Measurements from ENCODE around the gene MICAL3.

Gene MICAL3

GRCh38 chr22:17823964-17824363 lies 200.4 kb downstream of the MICAL3 start:
- DNase-seq (ENCODE audit: low spot score) (no peak), FAIRE-seq (no peak)

- no peak for FAIRE-seq
- no peak for DNase-seq (ENCODE audit: low spot score)
These were observed 201.1 kb downstream of the MICAL3 start for GRCh38 chr22:17823226-17823625.

- FAIRE-seq (no peak), DNase-seq (ENCODE audit: low spot score) (no peak)
These were observed 202.3 kb downstream of the MICAL3 start for GRCh38 chr22:17822087-17822486.

- no peak for DNase-seq (ENCODE audit: low spot score)
- FAIRE-seq, result peak; percentile 99
These were observed 203.4 kb downstream of the MICAL3 start for GRCh38 chr22:17820879-17821439.

GRCh38 chr22:17818649-17819048 lies 205.7 kb downstream of the MICAL3 start:
- DNase-seq (ENCODE audit: low spot score), result no peak
- FAIRE-seq, result no peak

- DNase-seq (ENCODE audit: low spot score), result no peak
- FAIRE-seq, result no peak
These were observed 206.2 kb downstream of the MICAL3 start for GRCh38 chr22:17818180-17818579.

GRCh38 chr22:17817511-17818065 lies 206.8 kb downstream of the MICAL3 start:
- DNase-seq (ENCODE audit: low spot score) (no peak), FAIRE-seq (no peak)

GRCh38 chr22:17817079-17817478 lies 207.3 kb downstream of the MICAL3 start:
- FAIRE-seq, result no peak

GRCh38 chr22:17816649-17817048 lies 207.7 kb downstream of the MICAL3 start:
- FAIRE-seq, result no peak
- DNase-seq (ENCODE audit: low spot score), result no peak

More at GRCh38 chr22:17817079-17817478, 207.3 kb downstream of the MICAL3 start:
- no peak for DNase-seq (ENCODE audit: low spot score)

- FAIRE-seq, result no peak
These were observed 208.6 kb downstream of the MICAL3 start for GRCh38 chr22:17815703-17816254.

GRCh38 chr22:17814830-17815229 lies 209.5 kb downstream of the MICAL3 start:
- no peak for FAIRE-seq

More at GRCh38 chr22:17815703-17816254, 208.6 kb downstream of the MICAL3 start:
- no peak for DNase-seq (ENCODE audit: low spot score)

GRCh38 chr22:17814084-17814483 lies 210.3 kb downstream of the MICAL3 start:
- DNase-seq (ENCODE audit: low spot score) (no peak), FAIRE-seq (no peak)

More at GRCh38 chr22:17814830-17815229, 209.5 kb downstream of the MICAL3 start:
- no peak for DNase-seq (ENCODE audit: low spot score)

- no peak for DNase-seq (ENCODE audit: low spot score)
- no peak for FAIRE-seq
These were observed 213.2 kb downstream of the MICAL3 start for GRCh38 chr22:17811119-17811518.

- no peak for DNase-seq (ENCODE audit: low spot score)
- FAIRE-seq, result no peak
These were observed 213.7 kb downstream of the MICAL3 start for GRCh38 chr22:17810570-17811116.

GRCh38 chr22:17808693-17809403 lies 215.5 kb downstream of the MICAL3 start:
- FAIRE-seq (no peak), DNase-seq (ENCODE audit: low spot score) (no peak)

- FAIRE-seq (no peak), DNase-seq (ENCODE audit: low spot score) (no peak)
These were observed 216.6 kb downstream of the MICAL3 start for GRCh38 chr22:17807578-17808410.

GRCh38 chr22:17807086-17807485 lies 217.3 kb downstream of the MICAL3 start:
- no peak for FAIRE-seq
- no peak for DNase-seq (ENCODE audit: low spot score)

- FAIRE-seq (no peak), DNase-seq (ENCODE audit: low spot score) (no peak)
These were observed 217.9 kb downstream of the MICAL3 start for GRCh38 chr22:17806437-17806836.

GRCh38 chr22:17804331-17805080 lies 219.9 kb downstream of the MICAL3 start:
- no peak for FAIRE-seq
- no peak for DNase-seq (ENCODE audit: low spot score)

- DNase-seq (ENCODE audit: low spot score), result no peak
- FAIRE-seq, result no peak
These were observed 220.6 kb downstream of the MICAL3 start for GRCh38 chr22:17803609-17804270.

Data from RCC 7860 (cell line).